GM21576 (cell line): ENCODE data around the gene RUNX1.

Experiments used
- ATAC-seq: cut with Tn5 transposase; IDR thresholded peaks from one replicate; pipeline ENCODE4 v1.9.1; 2021; ENCODE audit warnings: mild to moderate bottlenecking, moderate library complexity; ENCODE audit not compliant: unreplicated experiment

Gene RUNX1

GRCh38 chr21:35037384-35037765, 11.7 kb downstream of the RUNX1 start:
- ATAC-seq, result no peak

GRCh38 chr21:35036465-35037383, 12.4 kb downstream of the RUNX1 start:
- ATAC-seq, result no peak

DNA sequence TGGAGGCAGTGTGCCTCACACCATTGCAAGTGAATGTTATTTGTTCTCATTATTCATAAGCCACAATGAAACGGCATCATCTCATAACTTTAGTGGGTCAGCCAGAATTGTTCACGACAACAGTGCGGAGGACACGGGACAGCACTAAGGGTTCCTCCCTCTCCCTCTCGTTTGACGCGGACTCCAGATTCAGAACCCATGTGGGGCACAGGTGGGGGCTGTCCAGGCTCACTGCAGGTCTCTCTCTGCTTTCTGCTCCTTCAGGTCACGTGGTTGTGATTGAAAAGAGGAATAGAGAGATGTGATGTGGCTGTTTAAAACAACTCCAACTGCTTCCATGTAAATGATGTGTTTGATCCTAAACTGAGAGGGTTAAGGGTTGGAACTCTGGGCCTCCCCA, 13.5 kb downstream of the RUNX1 start:
- ATAC-seq, result no peak

- ATAC-seq, result no peak
Observed at GRCh38 chr21:35035116-35035515, 14.0 kb downstream of the RUNX1 start.

- no peak for ATAC-seq
Observed at GRCh38 chr21:35034203-35034926, 14.7 kb downstream of the RUNX1 start.

DNA sequence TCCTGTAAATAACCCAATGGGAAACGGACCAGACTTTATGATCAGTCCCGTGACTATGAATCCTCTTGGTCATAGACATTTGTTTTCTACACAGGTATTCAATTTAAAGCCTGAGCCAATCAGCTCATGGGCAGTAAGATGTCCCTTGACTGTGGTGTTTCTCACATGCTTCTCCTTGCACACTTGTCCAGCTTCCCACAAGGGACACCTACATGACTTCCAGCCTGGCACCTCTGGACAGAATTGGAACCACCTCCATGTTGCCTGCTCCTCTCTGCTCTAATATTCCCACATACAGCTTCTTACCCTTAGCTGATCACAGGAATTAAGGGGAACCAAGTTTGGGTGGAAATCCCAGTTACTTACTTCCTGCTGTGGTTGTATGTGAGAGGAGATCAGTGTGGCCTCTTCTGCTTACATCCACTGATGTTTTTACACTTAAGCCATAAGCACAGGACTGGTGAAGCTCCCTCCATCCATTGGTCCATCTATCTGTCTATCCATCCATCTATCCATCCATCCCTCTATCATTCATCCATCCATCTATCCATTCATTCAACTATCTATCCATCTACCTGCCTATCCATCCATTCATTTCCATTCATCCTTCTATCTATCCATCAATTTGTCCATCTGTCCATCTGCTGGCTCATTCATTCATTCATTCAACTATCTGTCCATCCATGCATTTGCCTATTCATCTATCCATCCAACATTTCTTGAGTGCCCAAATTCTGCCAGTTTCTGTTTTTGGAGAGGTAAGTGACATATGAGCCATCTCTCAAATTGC, 16.4 kb downstream of the RUNX1 start:
- ATAC-seq, result no peak

GRCh38 chr21:35028451-35028978, 20.6 kb downstream of the RUNX1 start:
- no peak for ATAC-seq

DNA sequence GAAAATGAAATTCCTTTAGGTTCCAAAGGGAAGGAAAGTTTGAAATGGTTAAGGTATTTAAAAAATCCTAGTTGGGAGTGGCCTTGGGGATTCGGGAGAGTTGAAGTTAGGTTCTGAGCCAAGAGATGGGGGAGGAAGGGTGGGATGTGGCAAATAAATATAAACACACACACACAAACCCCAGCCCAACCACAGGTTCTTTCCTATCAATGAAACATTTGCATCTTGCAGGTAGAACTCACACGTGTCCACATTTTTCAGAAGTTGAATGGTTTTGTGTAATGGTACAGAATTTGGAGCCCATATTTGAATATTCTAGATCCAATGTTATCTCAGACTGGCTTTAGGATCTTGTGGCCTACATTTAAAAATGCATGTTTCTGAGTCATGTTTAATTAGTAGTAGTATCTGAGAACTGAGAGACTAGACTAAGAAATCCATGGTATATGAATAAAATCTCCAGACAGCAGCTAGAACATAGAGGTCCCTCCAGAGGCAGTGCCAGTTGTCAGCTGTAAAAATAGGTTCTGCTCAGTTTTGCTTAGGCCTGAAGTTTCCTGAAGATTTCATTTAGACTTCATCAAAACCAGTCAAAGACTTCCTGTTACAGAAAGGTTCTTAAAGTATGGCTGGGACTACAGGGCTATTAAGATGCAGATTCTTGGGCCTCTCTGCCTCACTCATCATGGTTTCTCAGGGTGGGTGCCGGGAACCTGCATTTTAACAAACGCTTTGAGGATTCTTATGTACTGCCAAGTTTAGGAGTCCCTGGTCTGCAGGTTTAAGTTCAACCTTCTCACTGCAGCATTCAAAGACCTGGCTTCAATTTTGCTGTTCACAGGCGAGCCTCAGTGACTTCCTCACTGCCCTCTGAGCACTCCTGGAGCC, 21.3 kb downstream of the RUNX1 start:
- ATAC-seq, result no peak

GRCh38 chr21:35026617-35027562, 22.2 kb downstream of the RUNX1 start:
- peak; percentile 88 for ATAC-seq

DNA sequence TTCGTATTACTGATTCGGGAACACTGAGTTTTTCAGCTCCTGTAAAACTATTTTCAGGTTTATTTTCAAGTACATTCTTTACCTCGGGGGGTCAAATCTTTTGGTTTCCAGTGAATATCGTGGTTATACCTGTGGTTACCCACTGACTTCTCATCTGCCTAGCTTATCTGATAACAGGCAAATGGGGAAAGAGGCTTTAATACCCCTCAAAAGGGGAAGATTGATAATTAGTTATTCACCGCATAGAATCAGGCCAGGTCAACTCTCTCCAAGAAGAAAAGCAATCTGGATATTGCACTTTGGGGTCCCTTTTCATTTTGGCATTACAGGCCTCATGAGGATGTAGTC, 23.0 kb downstream of the RUNX1 start:
- no peak for ATAC-seq

- ATAC-seq, result no peak
Observed at GRCh38 chr21:35025206-35026152, 23.6 kb downstream of the RUNX1 start.

GRCh38 chr21:35024513-35024912, 24.6 kb downstream of the RUNX1 start:
- ATAC-seq, result no peak

GRCh38 chr21:35024071-35024420, 25.1 kb downstream of the RUNX1 start:
- no peak for ATAC-seq

DNA sequence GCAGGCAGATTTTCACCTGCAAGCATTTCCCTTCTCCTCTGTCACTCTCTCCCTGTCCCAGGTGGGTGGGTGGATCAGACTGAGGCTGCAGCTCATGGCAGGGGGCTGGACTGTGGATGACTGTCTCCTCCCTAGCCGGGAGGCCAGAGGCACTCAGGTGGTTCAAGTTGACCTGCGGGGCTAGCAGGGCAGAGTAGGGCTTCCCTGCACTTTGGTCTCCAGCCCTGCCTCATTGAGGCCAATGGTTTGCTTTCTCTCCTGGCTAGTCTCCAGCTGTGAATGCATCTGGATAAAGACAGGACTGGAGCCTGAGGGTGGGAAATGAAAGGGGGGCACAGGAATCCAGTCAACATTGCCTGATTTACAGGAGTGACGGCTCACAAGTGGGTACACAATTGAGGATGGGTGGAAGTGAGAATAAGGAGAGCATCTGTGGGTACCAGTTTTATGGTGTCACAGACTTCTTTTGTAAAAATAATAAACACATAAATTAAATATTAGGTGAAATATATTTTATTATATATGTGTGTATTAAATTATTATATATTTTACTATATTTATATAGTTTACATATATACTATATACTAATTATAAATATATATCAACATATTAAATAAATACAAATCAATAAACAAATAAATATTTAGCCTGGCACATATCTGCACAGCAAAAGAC, 25.6 kb downstream of the RUNX1 start:
- ATAC-seq, result no peak

- ATAC-seq, result no peak
Observed at GRCh38 chr21:35021546-35021945, 27.6 kb downstream of the RUNX1 start.

GRCh38 chr21:35020902-35021301, 28.2 kb downstream of the RUNX1 start:
- ATAC-seq, result no peak

DNA sequence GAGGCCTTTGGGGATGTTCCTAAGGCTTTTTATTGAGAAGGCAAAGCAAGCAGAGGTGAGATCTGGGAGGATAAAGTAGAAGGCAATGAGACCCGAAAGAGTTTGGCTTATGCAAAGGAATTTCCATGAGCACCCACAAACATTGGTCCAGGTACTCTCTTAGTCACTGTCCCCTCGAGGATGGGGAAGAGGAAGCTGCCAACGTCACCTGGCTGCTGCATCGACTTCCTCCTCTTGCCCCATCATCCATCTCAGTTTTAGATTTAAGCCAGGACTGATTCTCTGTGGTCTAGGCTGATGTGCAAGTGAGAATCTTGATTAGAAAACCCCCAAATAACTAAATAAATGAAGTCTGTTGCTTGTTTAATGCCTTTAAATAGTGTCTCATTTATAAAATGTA, 28.7 kb downstream of the RUNX1 start:
- ATAC-seq, result no peak

DNA sequence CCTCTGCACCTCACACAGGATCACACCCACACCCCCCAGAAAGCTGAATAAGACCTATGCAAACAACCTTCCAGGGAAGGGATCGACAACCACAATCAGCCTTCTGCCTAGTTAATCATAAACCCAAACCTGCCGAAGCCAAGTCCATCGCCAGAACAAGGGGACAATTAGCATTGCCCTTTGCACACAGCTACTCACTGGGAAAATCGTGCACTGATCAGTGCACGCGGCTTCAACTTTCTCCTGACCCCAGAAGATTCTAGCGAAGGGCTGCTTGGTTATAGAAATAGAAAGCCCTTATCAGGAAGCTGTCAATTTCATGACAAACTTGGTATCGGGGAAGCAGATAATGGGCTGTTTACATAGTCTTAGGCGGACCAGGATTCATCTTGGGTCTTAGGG, 29.5 kb downstream of the RUNX1 start:
- ATAC-seq, result no peak
